SK-N-SH (cell line): Measurements from ENCODE around the gene TUFM.

Source experiments
- CHD2 ChIP-seq: fragments of 150-350 bp; IDR thresholded peaks from 2 replicates; pipeline ENCODE4 v1.6.1; 2018; ENCODE audit warnings: low read length; ENCODE audit not compliant: partially characterized antibody
- CTCF ChIP-seq: fragments of 200-600 bp; sonication (generic); IDR thresholded peaks from 2 replicates; pipeline ENCODE4 v1.6.1; 2017; ENCODE audit warnings: antibody characterized with exemption, mild to moderate bottlenecking, moderate library complexity
- EP300 ChIP-seq, 2 experiments: IDR thresholded peaks; 2 replicates each; pipeline versions ENCODE4 v1.4.0 to v1.6.1; 2012; ENCODE audit warnings: borderline replicate concordance in 1 of 2, low read depth in 1 of 2, low read length in 1 of 2
- FOXJ3 ChIP-seq: sonication (generic); formaldehyde crosslinking; IDR thresholded peaks from 2 replicates; pipeline ENCODE4 v1.5.1; 2020; ENCODE audit warnings: mild to moderate bottlenecking, missing genetic modification reagents
- JUND ChIP-seq: IDR thresholded peaks from 2 replicates; pipeline ENCODE4 v1.4.0; 2012
- MAX ChIP-seq: IDR thresholded peaks from 2 replicates; pipeline ENCODE4 v1.4.0; 2012; ENCODE audit warnings: low read depth
- POLR2AphosphoS5 ChIP-seq: IDR thresholded peaks from 2 replicates; pipeline ENCODE4 v1.6.1; 2012; ENCODE audit warnings: low read depth, low read length
- REST ChIP-seq: IDR thresholded peaks from 2 replicates; pipeline ENCODE4 v1.6.1; 2012; ENCODE audit warnings: mild to moderate bottlenecking, low read depth, low read length, moderate library complexity
- RFX5 ChIP-seq: IDR thresholded peaks from 2 replicates; pipeline ENCODE4 v1.6.1; 2012; ENCODE audit warnings: mild to moderate bottlenecking, improper control_type of control experiment, low read length
- RXRA ChIP-seq: IDR thresholded peaks from 2 replicates; pipeline ENCODE4 v1.4.0; 2012; ENCODE audit warnings: low read depth, mild to moderate bottlenecking, borderline replicate concordance
- TAF1 ChIP-seq: IDR thresholded peaks from 2 replicates; pipeline ENCODE4 v1.6.1; 2012; ENCODE audit warnings: low read depth, mild to moderate bottlenecking, low read length, moderate library complexity, borderline replicate concordance
- USF1 ChIP-seq: IDR thresholded peaks from 2 replicates; pipeline ENCODE4 v1.4.0; 2012; ENCODE audit warnings: low read depth, borderline replicate concordance
- USF2 ChIP-seq: fragments of 150-350 bp; IDR thresholded peaks from 2 replicates; pipeline ENCODE4 v1.6.1; 2017; ENCODE audit warnings: antibody characterized with exemption, low read length, low read depth, borderline replicate concordance
- YY1 ChIP-seq: IDR thresholded peaks from 2 replicates; pipeline ENCODE4 v1.4.0; 2012; ENCODE audit warnings: low read depth, mild to moderate bottlenecking

GRCh38 chr16:28846933-28847273 lies 755 bp upstream of the TUFM start:
- no peak for TF ChIP-seq RXRA
- TF ChIP-seq CTCF = no peak
- no peak for TF ChIP-seq YY1
- TF ChIP-seq JUND = no peak
- no peak for TF ChIP-seq POLR2AphosphoS5
- TF ChIP-seq TAF1 = no peak
- no peak for TF ChIP-seq FOXJ3
- no peak for TF ChIP-seq MAX
- no peak for TF ChIP-seq USF2
- no peak for TF ChIP-seq CHD2
- TF ChIP-seq EP300 (IDR thresholded peaks at IDR 0.05; ENCODE audit: borderline replicate concordance in 1 of 2, low read depth in 1 of 2, low read length in 1 of 2) = no peak
- TF ChIP-seq USF1 = no peak
- no peak for TF ChIP-seq REST
- no peak for TF ChIP-seq RFX5
